Middle frontal gyrus (tissue), 1 donor: ENCODE results near the gene TTLL3.
"Not testable (repeated sequence)": the region's sequence is repeated elsewhere in the genome, so short reads cannot be mapped to it uniquely, and the experiment has no call there.

Source experiments
- DNase-seq: peaks from one replicate; pipeline ENCODE4 v3.0.0-alpha.2; 2015; ENCODE audit warnings: low spot score; ENCODE audit errors: extremely low spot score

The TTLL3 gene

GRCh38 chr3:9837701-9838582 lies 27.9 kb downstream of the TTLL3 start:
- DNase-seq, result no peak

- DNase-seq, result no peak
Observed at GRCh38 chr3:9838856-9839255, 28.8 kb downstream of the TTLL3 start.

GRCh38 chr3:9841015-9841414 lies 31.0 kb downstream of the TTLL3 start:
- DNase-seq, result no peak

- peak; percentile 96 for DNase-seq
Observed at GRCh38 chr3:9843715-9844438, 33.8 kb downstream of the TTLL3 start, which contains the start of gene RPUSD3. TSS of gene RPUSD3 (minus strand) at chr3:9844008. CDS start at chr3:9843990, 18 bp downstream.

- no peak for DNase-seq
Observed at GRCh38 chr3:9846231-9846630, 36.2 kb downstream of the TTLL3 start.

GRCh38 chr3:9846931-9847488 lies 36.9 kb downstream of the TTLL3 start:
- DNase-seq, result no peak

GRCh38 chr3:9847870-9848269 lies 37.8 kb downstream of the TTLL3 start:
- not testable (repeated sequence) for DNase-seq

- not testable (repeated sequence) for DNase-seq
Observed at GRCh38 chr3:9848860-9849259, 38.8 kb downstream of the TTLL3 start.

- not testable (repeated sequence) for DNase-seq
Observed at GRCh38 chr3:9851383-9851782, 41.3 kb downstream of the TTLL3 start.

GRCh38 chr3:9851926-9852325 lies 41.9 kb downstream of the TTLL3 start:
- DNase-seq, result not testable (repeated sequence)

- no peak for DNase-seq
Observed at GRCh38 chr3:9852528-9852927, 42.5 kb downstream of the TTLL3 start.

- not testable (repeated sequence) for DNase-seq
Observed at GRCh38 chr3:9854291-9854940, 44.4 kb downstream of the TTLL3 start.

GRCh38 chr3:9855594-9855993 lies 45.5 kb downstream of the TTLL3 start:
- no peak for DNase-seq

- DNase-seq, result no peak
Observed at GRCh38 chr3:9859530-9860025, 49.5 kb downstream of the TTLL3 start.

- no peak for DNase-seq
Observed at GRCh38 chr3:9861201-9861600, 51.1 kb downstream of the TTLL3 start.

- DNase-seq, result no peak
Observed at GRCh38 chr3:9861626-9862130, 51.6 kb downstream of the TTLL3 start.

- no peak for DNase-seq
Observed at GRCh38 chr3:9862391-9863057, 52.5 kb downstream of the TTLL3 start.

GRCh38 chr3:9863058-9863772 lies 53.2 kb downstream of the TTLL3 start:
- no peak for DNase-seq

GRCh38 chr3:9864200-9864927 lies 54.3 kb downstream of the TTLL3 start:
- DNase-seq, result peak; percentile 14
